Measurements from ENCODE around the gene SESN3. TPM values are rescaled to one million over a fixed set of nuclear protein-coding genes. Genes with fewer than 3 reads are reported as not detected.
A peak's percentile ranks its signal among the peaks of the same experiment; 100 is the strongest.

SESN3 gene
- total RNA-seq (2021): 32.0 and 36.8 TPM in 2 replicates
- long read RNA-seq, partial matches to known transcripts: 0 of 6 reads
- long read RNA-seq, other reads (novel, unspliced or antisense): 6 of 6 reads

- Histone ChIP-seq H3K23ac (ENCODE audit: insufficient read length, low read depth, low read length) (no peak within 1 kb of the TSS), H2BK20ac (ENCODE audit: low read depth, low read length, poor library complexity, severe bottlenecking) (no peak within 1 kb of the TSS), H3K23me2 (ENCODE audit: insufficient read length, low read depth, low read length, poor library complexity, severe bottlenecking) (peaks cover 17% of the 10 kb centered on the region), H2AK5ac (ENCODE audit: insufficient read length, low read length) (no peak within 1 kb of the TSS), H3K9ac (ENCODE audit: extremely low read depth, insufficient read length, low read length) (peak within 1 kb of the TSS; percentile 82), H3K4me1 (ENCODE audit: insufficient read depth, low read length) (0 out of 2 replicates have a peak, but pooled peaks cover 2% of the 10 kb centered on the region), H2BK12ac (ENCODE audit: insufficient read length, low read depth, low read length) (no peak within 1 kb of the TSS), H4K91ac (ENCODE audit: insufficient read length, low read depth, low read length) (no peak within 1 kb of the TSS), H3K27ac (ENCODE audit: insufficient read length, low read depth, low read length) (no peak within 1 kb of the TSS), H3K18ac (ENCODE audit: insufficient read length, low read depth, low read length) (peak within 1 kb of the TSS; percentile 60), H2BK120ac (ENCODE audit: low read depth, low read length, poor library complexity, severe bottlenecking) (peak within 1 kb of the TSS; percentile 92), H3K79me2 (ENCODE audit: insufficient read depth, low read length) (no peaks in the 10 kb centered on the region), H2AFZ (ENCODE audit: low read length) (peak within 1 kb of the TSS; percentile 23), H3T11ph (ENCODE audit: low read length) (no peak within 1 kb of the TSS), H3K4ac (ENCODE audit: low read depth, low read length) (no peak within 1 kb of the TSS), H4K20me1 (ENCODE audit: control insufficient read depth, insufficient read depth, insufficient read length) (no peaks in the 10 kb centered on the region), H3K27me3 (ENCODE audit: insufficient read depth, low read length) (no peaks in the 10 kb centered on the region; the same call in 1 of the 2 replicates), H2BK5ac (ENCODE audit: insufficient read length, low read length) (no peak within 1 kb of the TSS), H2BK15ac (ENCODE audit: low read depth, low read length) (no peak within 1 kb of the TSS), H3K9me3 (ENCODE audit: control insufficient read depth, low read depth, low read length) (no peaks in the 10 kb centered on the region), H3K79me1 (ENCODE audit: insufficient read depth, low read depth, low read length, poor library complexity, severe bottlenecking) (no peaks in the 10 kb centered on the region), H3K14ac (ENCODE audit: insufficient read depth, low read length) (peak within 1 kb of the TSS; percentile 77), H3K56ac (ENCODE audit: insufficient read length, low read depth, low read length) (no peak within 1 kb of the TSS), H4K8ac (replicated peaks; ENCODE audit: insufficient read length, low read depth, low read length) (no peak within 1 kb of the TSS), H4K5ac (ENCODE audit: insufficient read length, low read depth, low read length) (peak within 1 kb of the TSS; percentile 77), H3K4me2 (ENCODE audit: insufficient read depth, insufficient read length, low read length) (peak within 1 kb of the TSS; percentile 97)
- Mint-ChIP-seq H3K9me3 (no peaks in the 10 kb centered on the region; a peak in 2 of 5 replicates), H3K36me3 (ENCODE audit: insufficient read depth in 1 of 3, low read depth in 3 of 3) (no peaks in the 10 kb centered on the region), H3K4me1 (peaks cover 43 to 50% of the 10 kb centered on the region in 2 experiments), H3K27me3 (ENCODE audit: low read depth) (peaks cover 8% of the 10 kb centered on the region), H3K27ac (peak within 1 kb of the TSS; percentile 77 to 96 (median 93)), H3K4me3 (no peak within 1 kb of the TSS; a peak in 2 of 5 replicates)
- WGBS (ENCODE audit: extremely low coverage, insufficient read length, low lambda C conversion rate): no CpG with 5 or more reads among the region's 40 CpGs
- peak; percentile 99 for DNase-seq
- TF ChIP-seq, protein P1, sequence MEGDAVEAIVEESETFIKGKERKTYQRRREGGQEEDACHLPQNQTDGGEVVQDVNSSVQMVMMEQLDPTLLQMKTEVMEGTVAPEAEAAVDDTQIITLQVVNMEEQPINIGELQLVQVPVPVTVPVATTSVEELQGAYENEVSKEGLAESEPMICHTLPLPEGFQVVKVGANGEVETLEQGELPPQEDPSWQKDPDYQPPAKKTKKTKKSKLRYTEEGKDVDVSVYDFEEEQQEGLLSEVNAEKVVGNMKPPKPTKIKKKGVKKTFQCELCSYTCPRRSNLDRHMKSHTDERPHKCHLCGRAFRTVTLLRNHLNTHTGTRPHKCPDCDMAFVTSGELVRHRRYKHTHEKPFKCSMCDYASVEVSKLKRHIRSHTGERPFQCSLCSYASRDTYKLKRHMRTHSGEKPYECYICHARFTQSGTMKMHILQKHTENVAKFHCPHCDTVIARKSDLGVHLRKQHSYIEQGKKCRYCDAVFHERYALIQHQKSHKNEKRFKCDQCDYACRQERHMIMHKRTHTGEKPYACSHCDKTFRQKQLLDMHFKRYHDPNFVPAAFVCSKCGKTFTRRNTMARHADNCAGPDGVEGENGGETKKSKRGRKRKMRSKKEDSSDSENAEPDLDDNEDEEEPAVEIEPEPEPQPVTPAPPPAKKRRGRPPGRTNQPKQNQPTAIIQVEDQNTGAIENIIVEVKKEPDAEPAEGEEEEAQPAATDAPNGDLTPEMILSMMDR (conservative IDR thresholded peaks at IDR 0.05): no peak
These were observed at the start of gene SESN3 for GRCh38 chr11:95231127-95231880. TSS of gene SESN3 (minus strand) at chr11:95231202. CDS start at chr11:95230860, 342 bp downstream.

Measured in H9 (cell line).